KMS-11 (cell line): ENCODE measurements around the gene TPM4.
A peak's percentile ranks its signal among the peaks of the same experiment; 100 is the strongest.

Experiments used
- H2AFZ ChIP-seq: fragments of 200-600 bp; sonication (generic); 2 replicates; pipeline ENCODE4 v1.6.1; 2016; ENCODE audit warnings: antibody characterized with exemption, mixed run types, low read depth
- H3K27ac ChIP-seq: fragments of 200-600 bp; sonication (generic); 2 replicates; pipeline ENCODE4 v1.6.1; 2016; ENCODE audit warnings: mild to moderate bottlenecking, mixed run types
- H3K27me3 ChIP-seq: fragments of 200-600 bp; sonication (generic); 2 replicates; pipeline ENCODE4 v1.6.1; 2017; ENCODE audit warnings: mild to moderate bottlenecking, low read depth, mixed run types, moderate library complexity; ENCODE audit not compliant: insufficient read depth
- H3K36me3 ChIP-seq: fragments of 200-600 bp; sonication (generic); 2 replicates; pipeline ENCODE4 v1.6.1; 2017; ENCODE audit warnings: mild to moderate bottlenecking, mixed run types; ENCODE audit not compliant: insufficient read depth
- H3K4me1 ChIP-seq: fragments of 200-600 bp; sonication (generic); 2 replicates; pipeline ENCODE4 v1.6.1; 2016; ENCODE audit warnings: mild to moderate bottlenecking, low read depth, mixed run types; ENCODE audit not compliant: poor library complexity, severe bottlenecking
- H3K4me2 ChIP-seq: fragments of 200-600 bp; sonication (generic); 2 replicates; pipeline ENCODE4 v1.7.0; 2016; ENCODE audit warnings: mild to moderate bottlenecking, mixed run types
- H3K4me3 ChIP-seq: fragments of 200-600 bp; sonication (generic); IDR thresholded peaks from 2 replicates; pipeline ENCODE4 v1.6.1; 2017; ENCODE audit warnings: low read depth, low read length, mixed read lengths; ENCODE audit not compliant: insufficient read depth
- H3K79me2 ChIP-seq: fragments of 200-600 bp; sonication (generic); 2 replicates; pipeline ENCODE4 v1.6.1; 2016; ENCODE audit warnings: low read depth, mixed run types; ENCODE audit not compliant: insufficient read depth
- H3K9ac ChIP-seq: fragments of 200-600 bp; sonication (generic); 2 replicates; pipeline ENCODE4 v1.6.1; 2016; ENCODE audit warnings: mild to moderate bottlenecking, mixed run types
- H4K20me1 ChIP-seq: fragments of 200-600 bp; sonication (generic); 2 replicates; pipeline ENCODE4 v1.6.1; 2016; ENCODE audit warnings: mild to moderate bottlenecking, mixed run types; ENCODE audit not compliant: insufficient read depth
- TF ChIP-seq, protein P1 (sequence below): fragments of 200-600 bp; sonication (generic); conservative IDR thresholded peaks from 2 replicates; pipeline ENCODE4 v1.6.1; 2017; ENCODE audit warnings: low read depth, mild to moderate bottlenecking, antibody characterized with exemption, low read length, moderate library complexity, mixed read lengths

The TPM4 gene

DNA sequence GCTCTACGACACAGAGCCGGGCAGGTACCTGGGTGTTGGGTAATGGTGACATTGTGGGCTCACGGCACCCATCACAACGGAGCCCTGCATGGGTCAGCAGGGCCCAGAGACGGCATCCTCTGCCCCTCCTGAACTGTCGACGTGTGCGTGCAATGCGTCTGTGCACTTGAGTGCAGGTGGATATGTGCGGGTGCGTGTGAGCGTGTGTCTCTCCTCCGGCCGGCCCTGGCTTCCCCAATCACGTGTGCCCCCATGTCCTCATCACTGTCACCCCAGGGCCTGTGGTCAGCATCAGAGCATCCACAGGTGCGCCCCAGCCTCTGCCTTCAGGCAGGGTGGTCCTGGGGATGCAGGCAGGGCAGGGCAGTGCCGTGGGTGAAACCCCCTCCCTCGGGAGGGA, 37.2 kb upstream of the TPM4 start:
- H2AFZ ChIP-seq, result no peak overlapping the region
- no peak overlapping the region for H3K4me3 ChIP-seq
- H3K79me2 ChIP-seq, result no peaks in the 10 kb centered on the region
- TF ChIP-seq, protein P1, sequence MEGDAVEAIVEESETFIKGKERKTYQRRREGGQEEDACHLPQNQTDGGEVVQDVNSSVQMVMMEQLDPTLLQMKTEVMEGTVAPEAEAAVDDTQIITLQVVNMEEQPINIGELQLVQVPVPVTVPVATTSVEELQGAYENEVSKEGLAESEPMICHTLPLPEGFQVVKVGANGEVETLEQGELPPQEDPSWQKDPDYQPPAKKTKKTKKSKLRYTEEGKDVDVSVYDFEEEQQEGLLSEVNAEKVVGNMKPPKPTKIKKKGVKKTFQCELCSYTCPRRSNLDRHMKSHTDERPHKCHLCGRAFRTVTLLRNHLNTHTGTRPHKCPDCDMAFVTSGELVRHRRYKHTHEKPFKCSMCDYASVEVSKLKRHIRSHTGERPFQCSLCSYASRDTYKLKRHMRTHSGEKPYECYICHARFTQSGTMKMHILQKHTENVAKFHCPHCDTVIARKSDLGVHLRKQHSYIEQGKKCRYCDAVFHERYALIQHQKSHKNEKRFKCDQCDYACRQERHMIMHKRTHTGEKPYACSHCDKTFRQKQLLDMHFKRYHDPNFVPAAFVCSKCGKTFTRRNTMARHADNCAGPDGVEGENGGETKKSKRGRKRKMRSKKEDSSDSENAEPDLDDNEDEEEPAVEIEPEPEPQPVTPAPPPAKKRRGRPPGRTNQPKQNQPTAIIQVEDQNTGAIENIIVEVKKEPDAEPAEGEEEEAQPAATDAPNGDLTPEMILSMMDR, result no peak
- no peaks in the 10 kb centered on the region for H3K36me3 ChIP-seq
- H3K4me1 ChIP-seq, result peaks cover 4% of the 10 kb centered on the region
- no peak overlapping the region for H3K9ac ChIP-seq
- H4K20me1 ChIP-seq, result no peaks in the 10 kb centered on the region
- H3K27ac ChIP-seq, result no peak overlapping the region
- H3K4me2 ChIP-seq, result no peak overlapping the region
- peaks cover 14% of the 10 kb centered on the region; the same call in 1 of the 2 replicates for H3K27me3 ChIP-seq

DNA sequence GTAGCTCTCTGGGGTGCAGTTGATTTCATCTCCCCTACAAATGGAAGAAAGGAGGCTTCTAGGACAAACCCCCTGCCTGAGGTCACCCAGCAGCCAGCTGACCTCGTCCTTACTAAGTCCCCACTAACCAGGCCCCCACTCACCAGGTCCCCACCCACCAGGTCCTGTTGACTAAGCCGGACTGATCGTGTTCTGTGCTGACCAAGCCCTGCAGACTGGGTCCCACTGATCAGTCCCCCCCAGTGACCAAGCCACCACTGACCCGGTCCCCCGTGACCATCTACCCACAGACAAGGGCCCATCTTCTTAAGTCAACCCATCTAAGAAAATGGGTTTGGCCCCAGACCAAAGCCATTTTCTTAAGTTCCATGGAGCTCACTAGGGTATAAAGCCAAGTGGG, 36.8 kb upstream of the TPM4 start:
- Histone ChIP-seq H3K27me3 (peaks cover 16% of the 10 kb centered on the region; the same call in 1 of the 2 replicates), H3K4me3 (no peak overlapping the region), H3K4me2 (no peak overlapping the region), H3K36me3 (no peaks in the 10 kb centered on the region), H2AFZ (no peak overlapping the region), H3K27ac (no peak overlapping the region), H3K79me2 (no peaks in the 10 kb centered on the region), H3K9ac (no peak overlapping the region), H3K4me1 (peaks cover 4% of the 10 kb centered on the region), H4K20me1 (no peaks in the 10 kb centered on the region)
- TF ChIP-seq, protein P1, result no peak

DNA sequence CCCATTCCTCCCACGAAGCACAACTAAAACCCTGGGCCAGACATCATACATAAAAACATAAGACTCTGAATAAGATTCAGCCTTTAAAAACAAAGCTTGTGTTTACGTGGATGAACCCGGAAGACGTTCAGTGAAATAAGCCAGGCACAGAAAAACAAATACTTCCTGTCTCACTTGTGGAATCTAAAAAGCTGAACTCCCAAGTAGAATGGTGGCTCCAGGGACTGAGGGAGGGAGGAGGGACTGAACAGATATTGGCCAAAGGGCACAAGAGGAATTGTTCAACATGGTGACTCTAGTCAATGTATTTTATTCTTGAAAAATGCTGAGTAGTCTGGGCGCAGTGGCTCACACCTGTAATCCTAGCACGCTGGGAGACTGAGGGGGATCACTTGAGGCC, 35.7 kb upstream of the TPM4 start:
- Histone ChIP-seq H4K20me1 (no peaks in the 10 kb centered on the region), H3K4me1 (peaks cover 4% of the 10 kb centered on the region), H3K9ac (no peak overlapping the region), H3K36me3 (no peaks in the 10 kb centered on the region), H2AFZ (no peak overlapping the region), H3K27me3 (peaks cover 22% of the 10 kb centered on the region; the same call in 1 of the 2 replicates), H3K27ac (no peak overlapping the region), H3K4me3 (no peak overlapping the region), H3K4me2 (no peak overlapping the region), H3K79me2 (no peaks in the 10 kb centered on the region)
- TF ChIP-seq, protein P1, result no peak

DNA sequence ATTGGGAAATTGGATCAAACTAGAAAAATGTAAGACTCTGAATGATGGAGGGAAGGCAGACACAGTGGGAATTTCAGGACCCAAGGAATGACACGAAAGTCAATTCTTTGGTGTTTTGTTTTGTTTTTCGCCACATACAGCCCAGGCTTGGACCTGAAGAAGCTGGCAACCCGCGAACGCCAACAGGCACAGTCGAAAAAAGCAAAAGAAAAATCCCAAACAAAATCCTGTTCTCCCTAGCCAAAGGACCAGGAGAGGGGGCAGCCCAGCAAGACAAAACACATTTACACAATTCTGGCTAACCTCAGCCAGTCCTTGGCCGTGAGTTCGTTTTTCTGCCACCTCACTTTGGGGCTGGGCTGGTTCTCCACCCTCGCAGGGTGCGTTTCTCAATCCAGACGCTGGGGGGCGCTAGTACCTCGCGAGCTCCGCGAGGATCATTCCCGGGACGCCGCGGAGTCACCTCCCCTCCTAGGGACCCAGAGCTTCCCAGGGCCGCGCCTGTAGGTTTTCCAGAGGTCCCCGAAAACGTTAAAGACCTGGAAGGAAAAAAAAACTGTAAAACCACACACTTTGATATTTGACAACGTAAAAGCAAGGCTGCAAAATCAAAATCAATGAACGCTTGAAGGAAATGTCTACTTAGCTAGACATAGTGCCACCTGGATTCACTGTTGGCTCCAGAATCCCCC, 34.9 kb upstream of the TPM4 start:
- Histone ChIP-seq H3K4me3 (no peak overlapping the region), H4K20me1 (no peaks in the 10 kb centered on the region), H3K9ac (no peak overlapping the region), H3K36me3 (no peaks in the 10 kb centered on the region), H3K27ac (no peak overlapping the region), H2AFZ (no peak overlapping the region), H3K4me1 (peaks cover 4% of the 10 kb centered on the region), H3K27me3 (peaks cover 21% of the 10 kb centered on the region; the same call in 1 of the 2 replicates), H3K4me2 (peak overlapping the region; percentile 30; the same call in 1 of the 2 replicates), H3K79me2 (no peaks in the 10 kb centered on the region)
- TF ChIP-seq, protein P1, result peak; percentile 95
